ENCODE measurements around the gene DSCAML1. TPM values are rescaled to one million over a fixed set of nuclear protein-coding genes. Genes with fewer than 3 reads are reported as not detected.

Gene DSCAML1
- total RNA-seq, 2 experiments from 2014 or later = 0.42 to 1.4 TPM

DNA sequence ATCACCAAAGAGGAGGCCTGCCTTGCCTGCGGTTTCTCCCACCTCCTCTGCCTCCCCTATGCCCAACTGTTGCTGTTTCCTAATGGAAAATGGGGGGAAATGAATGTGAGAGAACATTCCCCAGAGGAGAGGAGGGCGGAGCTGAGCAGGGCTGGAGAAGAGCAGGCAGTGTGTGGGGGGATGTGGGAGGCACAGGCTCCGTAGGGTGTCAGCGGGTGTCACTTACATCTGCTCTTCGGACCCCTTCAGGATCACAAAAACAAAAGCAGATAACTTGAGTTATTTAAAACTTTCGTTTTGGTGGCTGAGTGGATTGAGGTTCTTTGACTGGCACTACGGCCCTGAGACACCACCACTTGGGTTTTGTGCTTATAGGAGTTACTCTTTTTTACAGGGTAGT lies 375.5 kb downstream of the DSCAML1 start:
- no peaks in the 10 kb centered on the region for H3K9me3 Mint-ChIP-seq (ENCODE audit: low read depth)
- DNase-seq (no peak), ATAC-seq (no peak)
- no peak overlapping the region for H3K4me3 Mint-ChIP-seq
- H3K4me1 Mint-ChIP-seq = no peaks in the 10 kb centered on the region
- CTCF ChIA-PET = no interaction called here
- H3K27me3 Mint-ChIP-seq = no peaks in the 10 kb centered on the region
- no peaks in the 10 kb centered on the region for H3K36me3 Mint-ChIP-seq
- no peak overlapping the region for H3K27ac Mint-ChIP-seq

DNA sequence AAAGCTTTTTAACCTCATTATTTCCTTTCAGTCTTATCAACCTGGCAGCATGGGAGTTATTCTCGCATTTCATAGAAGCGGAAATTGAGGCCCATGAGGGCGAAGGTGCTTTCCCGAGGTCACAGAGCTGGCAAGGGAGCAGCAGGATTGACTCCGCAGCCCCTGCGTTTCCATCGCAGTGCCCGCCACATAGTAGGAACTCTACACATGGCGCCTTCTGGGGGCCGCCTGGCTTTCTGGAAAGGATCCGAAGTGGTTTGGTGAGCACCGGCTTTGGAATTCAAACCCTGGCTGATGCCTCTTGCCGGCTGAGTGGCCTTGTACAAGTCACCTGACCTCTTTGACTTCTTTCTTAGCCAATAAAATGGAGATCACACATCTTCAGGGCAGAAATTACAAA lies 376.0 kb downstream of the DSCAML1 start:
- H3K4me3 Mint-ChIP-seq = no peak overlapping the region
- ATAC-seq (no peak), DNase-seq (no peak)
- H3K4me1 Mint-ChIP-seq = no peaks in the 10 kb centered on the region
- CTCF ChIA-PET = interaction anchor here (1.0 kb wide), 1 partner anchor 10 kb away, joined by 3 read pairs; no protein-coding TSS in a partner anchor
- no peaks in the 10 kb centered on the region for H3K9me3 Mint-ChIP-seq (ENCODE audit: low read depth)
- no peaks in the 10 kb centered on the region for H3K36me3 Mint-ChIP-seq
- H3K27ac Mint-ChIP-seq = no peak overlapping the region
- H3K27me3 Mint-ChIP-seq = no peaks in the 10 kb centered on the region

DNA sequence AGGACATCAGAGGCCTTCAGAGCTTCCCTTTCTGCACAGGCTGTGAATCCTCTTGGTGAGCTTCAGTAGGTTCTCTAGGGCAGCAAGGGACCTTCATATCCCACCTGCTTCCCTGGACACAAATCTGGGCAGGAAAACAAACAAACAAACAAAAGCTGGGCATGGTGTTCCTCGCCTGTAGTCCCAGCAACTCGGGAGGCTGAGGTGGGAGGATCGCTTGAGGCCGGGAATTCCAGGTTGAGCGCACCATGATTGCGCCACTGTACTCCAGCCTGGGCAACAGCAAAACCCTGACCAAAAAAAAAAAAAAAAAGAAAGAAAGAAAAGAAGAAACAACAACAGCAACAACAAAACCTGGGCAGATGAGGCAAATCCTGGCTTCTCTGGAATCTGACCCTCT lies 376.4 kb downstream of the DSCAML1 start:
- Mint-ChIP-seq H3K27me3 (no peaks in the 10 kb centered on the region), H3K36me3 (no peaks in the 10 kb centered on the region), H3K9me3 (ENCODE audit: low read depth) (no peaks in the 10 kb centered on the region), H3K4me1 (no peaks in the 10 kb centered on the region), H3K4me3 (no peak overlapping the region), H3K27ac (no peak overlapping the region)
- DNase-seq (no peak), ATAC-seq (no peak)
- CTCF ChIA-PET = interaction anchor here (1.0 kb wide), 1 partner anchor 9 kb away, joined by 3 read pairs; no protein-coding TSS in a partner anchor

DNA sequence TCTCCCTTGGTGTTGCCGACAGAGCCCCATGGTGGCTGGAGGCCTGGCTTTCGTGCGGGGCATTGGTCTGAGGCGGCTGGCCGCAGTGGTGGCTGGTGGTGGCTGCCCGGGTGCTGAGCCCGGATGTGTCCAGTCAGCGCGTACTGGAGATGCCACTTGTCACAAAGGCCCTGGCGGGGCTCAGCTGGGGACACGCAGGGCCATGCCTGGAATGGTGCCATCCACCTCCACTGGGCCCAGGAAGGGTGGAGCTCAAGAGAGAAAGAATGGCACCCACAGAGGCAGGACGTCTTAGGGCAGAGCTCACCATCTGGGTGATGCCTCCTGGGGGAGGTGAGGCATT lies 376.9 kb downstream of the DSCAML1 start:
- H3K4me1 Mint-ChIP-seq = no peaks in the 10 kb centered on the region
- CTCF ChIA-PET = interaction anchor here (1.0 kb wide), 1 partner anchor 9 kb away, joined by 3 read pairs; no protein-coding TSS in a partner anchor
- ATAC-seq (no peak), DNase-seq (no peak)
- H3K4me3 Mint-ChIP-seq = no peak overlapping the region
- no peak overlapping the region for H3K27ac Mint-ChIP-seq
- H3K36me3 Mint-ChIP-seq = no peaks in the 10 kb centered on the region
- H3K27me3 Mint-ChIP-seq = no peaks in the 10 kb centered on the region
- no peaks in the 10 kb centered on the region for H3K9me3 Mint-ChIP-seq (ENCODE audit: low read depth)

DNA sequence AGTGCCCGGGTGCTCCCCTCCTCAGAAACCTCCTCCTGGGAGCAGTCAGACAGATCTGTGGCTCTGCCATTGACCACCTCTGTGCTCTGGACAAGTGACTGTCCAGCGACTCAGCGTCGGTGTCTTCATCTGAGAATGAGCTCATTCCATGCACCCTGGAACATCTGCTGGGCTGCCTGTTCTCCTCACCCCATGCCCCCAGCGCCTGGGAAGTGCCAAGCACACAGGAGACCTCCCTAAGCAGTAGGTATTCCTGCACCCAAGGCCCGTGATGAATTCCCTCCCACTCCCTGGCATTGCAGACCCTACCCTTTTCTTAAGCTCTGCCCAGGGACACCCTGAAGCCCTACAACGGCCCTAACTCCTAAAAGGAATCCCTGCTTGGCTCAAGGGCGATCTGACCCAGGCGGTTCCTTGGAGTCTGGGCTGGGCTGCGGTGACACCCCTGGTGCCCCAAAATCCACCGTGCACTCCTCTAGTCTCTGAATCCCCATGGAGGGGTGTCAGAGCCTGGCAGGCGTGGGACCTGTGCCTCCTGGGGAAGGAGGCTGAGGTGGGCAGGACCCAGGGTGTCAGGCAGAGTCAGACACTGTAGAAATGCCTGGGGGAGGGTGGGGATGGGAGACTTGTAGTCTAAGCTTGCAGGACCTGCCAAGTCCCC lies 377.4 kb downstream of the DSCAML1 start:
- Mint-ChIP-seq H3K4me3 (no peak overlapping the region), H3K9me3 (ENCODE audit: low read depth) (no peaks in the 10 kb centered on the region), H3K27me3 (no peaks in the 10 kb centered on the region), H3K4me1 (no peaks in the 10 kb centered on the region), H3K36me3 (no peaks in the 10 kb centered on the region), H3K27ac (no peak overlapping the region)
- no peak for DNase-seq
- CTCF ChIA-PET = no interaction called here
- ATAC-seq = no peak

DNA sequence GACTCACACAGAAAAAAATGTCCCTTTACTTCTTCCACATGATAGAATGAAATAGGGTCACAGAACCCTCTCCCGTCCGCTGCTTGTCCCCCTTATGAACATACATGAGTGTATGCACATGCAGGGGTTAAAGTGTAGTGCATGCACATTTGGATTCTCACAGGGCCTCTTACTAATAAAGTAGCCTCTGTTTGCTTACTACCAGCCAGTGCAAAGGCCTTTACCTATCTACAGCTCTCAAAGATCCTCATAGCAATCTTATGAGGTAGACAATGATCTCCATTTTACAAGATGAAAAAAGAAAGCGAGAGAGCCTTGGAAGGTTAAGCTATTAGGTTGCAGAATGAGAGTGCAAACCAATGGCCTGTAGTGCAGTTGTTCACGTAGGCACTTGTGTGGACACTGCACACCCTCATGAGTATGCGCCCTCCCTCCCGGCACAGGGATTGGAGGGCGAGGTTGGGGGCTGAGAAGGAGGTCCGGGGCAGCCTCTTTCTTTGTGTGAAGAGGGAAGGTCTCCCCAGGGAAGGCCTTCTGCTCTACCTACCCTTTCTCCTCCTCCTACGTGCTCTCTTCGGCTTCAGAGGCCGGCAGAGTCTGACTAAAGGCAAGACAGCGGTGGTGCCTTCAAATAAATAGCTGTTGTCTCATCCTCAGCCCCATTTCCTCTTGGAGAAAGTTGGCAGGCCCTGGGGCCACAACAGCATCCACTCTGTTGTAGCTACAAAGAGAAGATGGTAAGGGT lies 378.1 kb downstream of the DSCAML1 start:
- ATAC-seq = no peak
- Mint-ChIP-seq H3K36me3 (no peaks in the 10 kb centered on the region), H3K4me1 (no peaks in the 10 kb centered on the region), H3K27me3 (no peaks in the 10 kb centered on the region), H3K9me3 (ENCODE audit: low read depth) (no peaks in the 10 kb centered on the region), H3K4me3 (no peak overlapping the region), H3K27ac (no peak overlapping the region)
- no peak for DNase-seq
- CTCF ChIA-PET = no interaction called here

DNA sequence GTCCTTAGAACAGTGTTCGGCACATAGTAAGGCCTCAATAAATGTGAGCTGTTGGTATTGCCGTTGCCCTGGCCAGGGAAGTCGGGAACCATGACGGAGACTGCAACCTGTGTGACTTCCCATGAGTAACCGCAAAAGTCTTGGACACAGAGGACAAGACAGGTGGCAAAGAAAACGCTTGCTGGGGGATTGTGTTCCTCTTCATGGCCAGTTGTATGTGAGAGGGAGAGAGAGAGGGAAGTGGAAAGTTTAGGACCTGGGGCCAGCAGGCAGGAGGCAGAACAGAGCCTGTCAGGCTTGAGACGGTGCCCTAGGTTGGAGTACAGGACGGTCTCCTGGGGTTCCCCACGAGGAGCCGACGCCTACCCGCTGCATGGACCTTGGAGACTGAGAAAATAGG lies 379.2 kb downstream of the DSCAML1 start:
- CTCF ChIA-PET = no interaction called here
- no peak overlapping the region for H3K4me3 Mint-ChIP-seq
- no peaks in the 10 kb centered on the region for H3K27me3 Mint-ChIP-seq
- no peaks in the 10 kb centered on the region for H3K36me3 Mint-ChIP-seq
- no peaks in the 10 kb centered on the region for H3K4me1 Mint-ChIP-seq
- no peaks in the 10 kb centered on the region for H3K9me3 Mint-ChIP-seq (ENCODE audit: low read depth)
- H3K27ac Mint-ChIP-seq = no peak overlapping the region
- no peak for ATAC-seq
- DNase-seq = no peak

DNA sequence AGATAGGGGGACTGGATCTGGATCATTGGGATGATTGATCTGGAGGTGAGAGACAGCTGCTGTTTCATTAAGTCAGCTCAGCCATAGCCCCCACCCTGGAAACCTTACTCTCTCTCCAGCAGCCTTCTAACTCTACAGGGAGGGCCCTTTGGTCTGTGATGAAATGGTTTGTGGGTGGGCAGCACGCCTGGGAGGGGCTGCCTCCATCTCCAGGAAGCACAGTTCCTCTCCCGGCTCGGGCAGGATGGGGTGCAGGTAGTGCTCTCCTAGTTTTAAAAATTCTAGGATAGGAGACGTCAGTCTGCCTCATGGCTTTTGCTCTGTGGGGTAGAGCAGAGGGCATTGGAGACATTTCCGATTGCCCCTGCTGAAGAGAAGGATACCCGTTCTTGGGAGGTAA lies 379.7 kb downstream of the DSCAML1 start:
- Mint-ChIP-seq H3K27me3 (no peaks in the 10 kb centered on the region), H3K9me3 (ENCODE audit: low read depth) (no peaks in the 10 kb centered on the region), H3K36me3 (no peaks in the 10 kb centered on the region), H3K4me3 (no peak overlapping the region), H3K4me1 (no peaks in the 10 kb centered on the region), H3K27ac (no peak overlapping the region)
- no peak for ATAC-seq
- DNase-seq = no peak
- CTCF ChIA-PET = no interaction called here

DNA sequence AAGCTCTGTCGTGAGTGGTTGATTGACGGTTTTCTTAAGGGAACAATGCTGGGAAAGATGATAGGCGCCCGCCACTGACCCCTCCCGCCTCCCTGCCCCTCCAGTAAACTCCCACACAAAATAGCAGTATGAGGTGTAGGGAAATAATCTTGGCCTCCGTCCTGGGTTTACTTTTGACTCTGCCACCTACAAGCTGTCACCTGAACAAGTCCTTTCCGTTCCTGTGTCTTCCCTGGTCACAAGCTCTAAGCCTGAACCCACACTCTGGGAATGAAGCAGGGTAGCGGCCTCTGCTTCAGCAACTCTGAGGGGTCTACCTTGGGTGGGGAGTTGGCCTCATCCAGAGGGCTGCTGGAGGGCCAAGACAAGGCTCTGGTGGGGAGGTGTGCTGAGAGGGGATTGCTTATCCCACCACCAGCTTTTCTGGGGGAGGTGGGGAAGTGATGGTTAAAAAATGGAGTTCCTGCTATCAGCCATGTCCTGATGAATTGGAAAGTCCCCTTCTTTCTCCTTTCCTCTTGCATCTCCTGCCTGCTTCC lies 381.6 kb downstream of the DSCAML1 start:
- no peak overlapping the region for H3K4me3 Mint-ChIP-seq

DNA sequence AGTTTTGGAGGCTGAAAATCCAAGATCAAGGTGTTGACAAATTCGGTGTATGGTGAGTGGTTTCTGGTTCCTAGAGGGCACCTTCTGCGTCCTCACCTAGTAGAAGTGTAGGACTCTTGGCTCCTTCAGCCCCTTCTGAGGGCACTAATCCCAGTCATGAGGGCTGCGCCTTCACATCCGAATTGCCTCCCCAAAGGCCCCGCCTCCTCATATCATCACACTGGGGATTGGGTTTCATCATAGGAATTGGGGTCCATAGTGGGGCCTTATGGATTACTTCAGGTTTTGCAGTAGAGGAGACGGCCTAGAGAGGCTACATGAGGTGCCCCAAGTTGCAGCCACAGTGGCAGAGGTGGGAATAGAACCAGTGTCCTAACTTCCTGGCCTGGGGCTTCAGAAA lies 382.3 kb downstream of the DSCAML1 start:
- DNase-seq = no peak
- no peaks in the 10 kb centered on the region for H3K4me1 Mint-ChIP-seq
- no peaks in the 10 kb centered on the region for H3K36me3 Mint-ChIP-seq
- ATAC-seq = no peak
- no peaks in the 10 kb centered on the region for H3K9me3 Mint-ChIP-seq (ENCODE audit: low read depth)
- CTCF ChIA-PET = interaction anchor here (7.5 kb wide), 1 partner anchor 11 kb away, joined by 37 read pairs; no protein-coding TSS in a partner anchor
- H3K4me3 Mint-ChIP-seq = no peak overlapping the region
- H3K27ac Mint-ChIP-seq = no peak overlapping the region
- no peaks in the 10 kb centered on the region for H3K27me3 Mint-ChIP-seq

More for the DNA sequence above, 381.6 kb downstream of the DSCAML1 start:
- Mint-ChIP-seq H3K4me1 (no peaks in the 10 kb centered on the region), H3K9me3 (ENCODE audit: low read depth) (no peaks in the 10 kb centered on the region), H3K27ac (no peak overlapping the region), H3K27me3 (no peaks in the 10 kb centered on the region), H3K36me3 (no peaks in the 10 kb centered on the region)
- no peak for DNase-seq
- ATAC-seq = no peak
- CTCF ChIA-PET = interaction anchor here (7.5 kb wide), 1 partner anchor 11 kb away, joined by 37 read pairs; no protein-coding TSS in a partner anchor

DNA sequence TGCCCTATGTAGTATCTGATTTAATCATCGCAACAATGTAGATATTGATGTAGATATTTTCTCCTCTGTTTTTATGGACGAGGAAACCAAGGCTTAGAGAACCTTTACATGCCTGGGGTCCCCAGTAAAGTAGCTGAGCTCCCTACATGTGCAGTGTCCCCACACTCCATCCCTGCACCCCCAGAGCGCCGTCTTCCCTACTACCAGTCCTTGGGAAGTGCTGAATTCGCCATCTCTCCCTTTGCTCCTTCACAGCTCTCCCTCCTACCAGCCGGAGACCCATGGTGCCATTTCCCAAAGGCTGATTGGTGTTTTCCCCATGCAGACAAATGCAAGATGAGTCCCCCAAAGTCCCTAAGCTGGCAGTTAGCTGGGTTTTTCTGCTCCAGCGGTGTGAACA lies 383.4 kb downstream of the DSCAML1 start:
- Mint-ChIP-seq H3K27me3 (no peaks in the 10 kb centered on the region), H3K36me3 (no peaks in the 10 kb centered on the region), H3K4me3 (no peak overlapping the region), H3K9me3 (ENCODE audit: low read depth) (no peaks in the 10 kb centered on the region), H3K4me1 (no peaks in the 10 kb centered on the region), H3K27ac (no peak overlapping the region)
- CTCF ChIA-PET = interaction anchor here (7.5 kb wide), 1 partner anchor 13 kb away, joined by 37 read pairs; no protein-coding TSS in a partner anchor
- ATAC-seq = no peak
- DNase-seq = no peak

DNA sequence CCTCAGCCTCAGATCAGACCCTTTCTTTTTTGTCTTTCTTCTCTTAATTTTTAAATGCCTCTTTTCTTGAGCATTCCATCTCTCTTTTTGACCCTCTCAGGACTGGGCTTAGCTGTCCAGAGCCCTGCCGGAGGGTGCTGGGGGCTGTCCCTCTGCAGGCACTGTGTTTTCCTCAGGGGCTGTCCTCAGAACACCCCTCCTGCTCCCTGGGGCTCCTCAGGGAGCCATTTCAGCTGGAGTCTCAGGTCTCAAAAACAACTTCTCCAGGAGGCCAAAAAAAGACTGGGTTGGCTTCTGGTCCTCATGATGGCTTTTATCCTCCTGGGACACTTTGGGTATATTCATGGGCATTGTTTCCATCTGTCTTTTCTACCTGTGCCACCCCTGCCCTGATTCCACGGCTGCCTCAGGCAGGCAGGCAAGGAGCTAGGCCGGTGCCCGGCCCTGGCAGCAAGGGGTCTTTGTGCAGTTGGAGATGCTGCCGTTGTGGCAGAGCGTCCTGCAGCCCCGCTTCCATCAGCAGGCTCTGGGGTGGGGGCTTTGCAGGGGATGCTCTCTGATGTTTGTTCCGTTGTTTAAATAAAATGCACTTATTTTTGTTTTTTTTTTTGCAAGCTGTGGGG lies 384.3 kb downstream of the DSCAML1 start:
- ATAC-seq = no peak
- Mint-ChIP-seq H3K4me1 (no peaks in the 10 kb centered on the region), H3K27ac (no peak overlapping the region), H3K9me3 (ENCODE audit: low read depth) (no peaks in the 10 kb centered on the region), H3K27me3 (no peaks in the 10 kb centered on the region), H3K4me3 (no peak overlapping the region), H3K36me3 (no peaks in the 10 kb centered on the region)
- DNase-seq = no peak
- CTCF ChIA-PET = interaction anchor here (1.2 to 7.5 kb wide), 2 partner anchors 13 to 20 kb away, joined by 3 to 37 read pairs; no protein-coding TSS in a partner anchor

DNA sequence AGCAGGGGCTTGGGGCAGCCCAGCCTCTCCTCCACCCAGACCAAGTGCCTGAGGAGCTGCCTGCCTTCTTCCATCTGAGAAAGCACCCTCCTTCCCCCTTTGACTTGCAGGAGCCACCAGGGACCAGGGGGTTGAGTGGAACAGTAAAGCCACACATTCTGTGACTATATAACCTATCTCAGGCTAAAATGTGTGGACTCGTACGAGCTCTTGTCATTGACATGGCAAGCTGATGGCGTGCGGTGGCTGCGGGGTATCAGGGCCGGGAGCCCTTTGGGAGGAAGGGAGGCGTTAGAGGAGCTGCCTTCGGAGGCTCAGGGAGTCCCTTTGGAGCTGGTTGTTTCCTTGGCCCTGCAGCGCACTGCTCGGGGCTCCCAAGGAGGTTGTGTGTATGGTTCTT lies 384.8 kb downstream of the DSCAML1 start:
- Mint-ChIP-seq H3K27ac (no peak overlapping the region), H3K36me3 (no peaks in the 10 kb centered on the region), H3K9me3 (ENCODE audit: low read depth) (no peaks in the 10 kb centered on the region), H3K27me3 (no peaks in the 10 kb centered on the region), H3K4me3 (no peak overlapping the region), H3K4me1 (no peaks in the 10 kb centered on the region)
- no peak for ATAC-seq
- no peak for DNase-seq
- CTCF ChIA-PET = interaction anchor here (1.2 to 7.5 kb wide), 3 partner anchors 8 to 21 kb away, joined by 3 to 37 read pairs (median 3); no protein-coding TSS in a partner anchor
